Esophagus (tissue), 2 donors: ENCODE data around the gene ATG10. TPM values are rescaled to one million over a fixed set of nuclear protein-coding genes. Genes with fewer than 3 reads are reported as not detected.
"Not testable (repeated sequence)": the region's sequence is repeated elsewhere in the genome, so short reads cannot be mapped to it uniquely, and the experiment has no call there.

ENCODE experiments used
- H3K27ac ChIP-seq, 2 donors: one replicate each; pipeline ENCODE4 v1.5.1; 2013; ENCODE audit warnings: low read depth in 2 of 2, mild to moderate bottlenecking in 2 of 2, inconsistent platforms in 1 of 2, low read length in 1 of 2, moderate library complexity in 1 of 2
- H3K27me3 ChIP-seq, 2 donors: one replicate each; pipeline ENCODE4 v1.6.1; 2013; ENCODE audit warnings: low read length in 2 of 2, control low read depth in 1 of 2, mild to moderate bottlenecking in 1 of 2; ENCODE audit not compliant: insufficient read depth in 2 of 2, control insufficient read depth in 1 of 2
- H3K36me3 ChIP-seq, 2 donors: one replicate each; pipeline ENCODE4 v1.6.1; 2013; ENCODE audit warnings: low read length in 1 of 2; ENCODE audit not compliant: control insufficient read depth in 2 of 2, insufficient read depth in 2 of 2
- H3K4me1 ChIP-seq, 2 donors: one replicate each; pipeline ENCODE4 v1.6.1; 2013; ENCODE audit warnings: low read length in 1 of 2; ENCODE audit not compliant: control insufficient read depth in 2 of 2, insufficient read depth in 2 of 2
- H3K4me3 ChIP-seq, 2 donors: one replicate each; pipeline ENCODE4 v1.5.1; 2013; ENCODE audit warnings: low read length in 2 of 2, mild to moderate bottlenecking in 2 of 2, low read depth in 1 of 2, moderate library complexity in 1 of 2
- H3K9me3 ChIP-seq, 2 donors: one replicate each; pipeline ENCODE4 v1.6.1; 2013; ENCODE audit warnings: mild to moderate bottlenecking in 2 of 2, low read depth in 1 of 2, low read length in 1 of 2, moderate library complexity in 1 of 2; ENCODE audit not compliant: control insufficient read depth in 2 of 2, insufficient read depth in 1 of 2
- WGBS, 2 donors: extraction: QIAGEN DNeasy Blood & Tissue Kit; methylation state at CpG; one replicate each; pipeline ENCODE4 v1.1.7; 2013; 5-methylcytosine and 5-hydroxymethylcytosine counted together
- polyA plus RNA-seq, 2 donors: library from polyadenylated mRNA; stranded (reverse); fragments of 200-250 nt; gene quantifications; one replicate each; pipeline ENCODE4 v1.2.3, GENCODE V29; 2013
- donor health status: healthy with polysubstance abuse.
- donor health status: Bipolar disorder and iron deficiency.

The ATG10 gene
- polyA plus RNA-seq, 2 donors: 3.8 to 5.1 TPM

GRCh38 chr5:81950996-81951395 is 20.8 kb upstream of the ATG10 start:
- Histone ChIP-seq H3K36me3 (no peaks in the 10 kb centered on the region), H3K9me3 (no peaks in the 10 kb centered on the region), H3K27ac (no peak overlapping the region), H3K4me1 (no peaks in the 10 kb centered on the region), H3K4me3 (no peak overlapping the region), H3K27me3 (no peaks in the 10 kb centered on the region)
- WGBS, 2 donors: 38 to 47% methylated on average over 1 of the region's 1 CpG

- not testable (repeated sequence) for H3K36me3 ChIP-seq, H3K4me3 ChIP-seq, H3K4me1 ChIP-seq, H3K27me3 ChIP-seq, H3K27ac ChIP-seq, H3K9me3 ChIP-seq
- 75 to 85% methylated on average over 7 to 8 of the region's 8 CpGs for WGBS, 2 donors
Observed at GRCh38 chr5:81954796-81955195, 17.0 kb upstream of the ATG10 start.

- H3K4me1 ChIP-seq, H3K9me3 ChIP-seq, H3K4me3 ChIP-seq, H3K27ac ChIP-seq, H3K27me3 ChIP-seq, H3K36me3 ChIP-seq: not testable (repeated sequence)
- 79 to 87% methylated on average over 2 of the region's 2 CpGs for WGBS, 2 donors
Observed at GRCh38 chr5:81958129-81958528, 13.7 kb upstream of the ATG10 start.

DNA sequence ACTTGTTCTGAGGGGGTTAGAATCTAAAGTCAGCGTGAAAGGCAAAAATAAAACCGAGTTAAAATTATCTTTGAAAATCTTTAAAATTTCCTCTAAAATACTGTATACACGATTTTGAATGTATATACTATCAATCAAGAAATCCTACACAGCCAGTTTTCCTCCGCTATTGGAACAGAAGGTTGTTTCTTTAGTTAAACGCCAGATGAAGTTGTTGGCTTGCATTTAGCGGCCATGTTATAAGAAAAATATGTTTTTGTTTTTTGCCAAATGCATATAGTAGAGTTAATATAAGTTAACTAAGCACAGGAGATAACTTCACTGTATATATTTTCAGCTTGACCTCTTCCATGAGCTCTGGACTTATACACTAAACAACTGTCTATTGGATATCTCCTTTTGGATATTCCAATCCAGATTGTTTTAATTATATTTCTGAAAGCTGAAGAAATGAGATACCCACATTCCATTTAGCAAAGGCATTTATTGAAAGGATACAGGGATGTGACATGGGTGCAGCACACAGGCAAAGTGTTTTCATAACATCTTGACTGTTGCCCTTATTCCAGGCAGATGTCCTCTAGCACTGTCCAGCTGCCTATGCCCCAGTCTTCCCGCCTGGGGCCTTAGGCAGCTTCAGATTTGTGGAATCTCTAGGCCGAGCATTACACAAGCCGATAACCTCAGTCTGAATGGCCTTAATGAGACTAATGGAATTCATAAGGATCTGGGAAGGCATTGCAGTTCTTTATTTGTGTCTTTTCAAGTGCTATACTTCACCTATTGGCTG is 10.0 kb upstream of the ATG10 start:
- Histone ChIP-seq H3K27ac (no peak overlapping the region), H3K4me3 (no peak overlapping the region), H3K9me3 (no peaks in the 10 kb centered on the region), H3K36me3 (no peaks in the 10 kb centered on the region), H3K27me3 (no peaks in the 10 kb centered on the region), H3K4me1 (no peaks in the 10 kb centered on the region)
- 87 to 88% methylated on average over 9 of the region's 9 CpGs for WGBS, 2 donors

DNA sequence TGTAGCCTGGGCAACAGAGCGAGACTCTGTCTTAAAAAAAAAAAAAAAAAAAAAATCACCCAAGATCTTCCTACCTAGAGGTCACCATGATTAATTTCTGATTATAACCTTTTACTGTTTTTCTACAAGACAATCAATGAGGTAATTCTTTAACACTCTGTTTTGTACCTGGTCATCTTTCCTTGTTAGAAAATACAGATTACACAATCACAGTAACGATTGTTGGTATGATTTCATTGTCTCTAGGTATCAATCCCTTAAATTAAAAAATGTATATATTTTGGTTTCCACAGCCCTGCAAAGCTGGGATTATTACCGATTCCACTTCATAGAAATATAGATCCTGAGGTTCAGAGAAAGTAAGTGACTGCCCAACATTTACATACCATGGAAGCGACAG is 8.3 kb upstream of the ATG10 start:
- Histone ChIP-seq H3K27ac (no peak overlapping the region), H3K4me1 (no peaks in the 10 kb centered on the region), H3K9me3 (no peaks in the 10 kb centered on the region), H3K27me3 (no peaks in the 10 kb centered on the region), H3K4me3 (no peak overlapping the region), H3K36me3 (no peaks in the 10 kb centered on the region)
- 89 to 97% methylated on average over 4 of the region's 4 CpGs for WGBS, 2 donors

GRCh38 chr5:81965524-81965923 is 6.3 kb upstream of the ATG10 start:
- Histone ChIP-seq H3K27me3 (no peaks in the 10 kb centered on the region), H3K4me3 (no peak overlapping the region), H3K9me3 (no peaks in the 10 kb centered on the region)

DNA sequence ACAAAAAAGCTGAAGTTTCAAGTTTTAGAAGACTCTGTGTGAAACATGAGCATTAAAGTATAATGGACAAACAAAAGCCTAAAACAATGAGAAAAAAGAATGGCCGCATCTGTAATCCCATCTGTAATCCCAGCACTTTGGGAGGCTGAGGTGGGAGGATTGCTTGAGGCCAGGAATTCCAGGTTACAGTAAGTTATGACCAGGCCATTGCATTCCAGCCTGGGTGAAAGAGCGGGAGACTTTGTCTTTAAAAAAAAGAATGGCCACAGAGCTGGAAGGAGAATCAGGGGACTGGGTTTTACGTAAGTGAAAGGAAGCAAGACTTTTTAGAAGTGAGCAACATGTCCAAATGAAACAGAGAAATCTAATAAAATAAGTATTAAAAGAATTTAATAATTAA is 2.6 kb upstream of the ATG10 start:
- WGBS, 2 donors: 86 to 98% methylated on average over 3 of the region's 3 CpGs
- Histone ChIP-seq H3K4me3 (no peak overlapping the region), H3K4me1 (no peaks in the 10 kb centered on the region), H3K27me3 (no peaks in the 10 kb centered on the region), H3K9me3 (no peaks in the 10 kb centered on the region), H3K36me3 (no peaks in the 10 kb centered on the region), H3K27ac (no peak overlapping the region)

More at GRCh38 chr5:81965524-81965923, 6.3 kb upstream of the ATG10 start:
- no peaks in the 10 kb centered on the region for H3K4me1 ChIP-seq
- 34 to 54% methylated on average over 1 of the region's 1 CpG for WGBS, 2 donors
- no peak overlapping the region for H3K27ac ChIP-seq
- no peaks in the 10 kb centered on the region for H3K36me3 ChIP-seq

- Histone ChIP-seq H3K4me3 (no peak overlapping the region), H3K36me3 (no peaks in the 10 kb centered on the region), H3K9me3 (no peaks in the 10 kb centered on the region), H3K4me1 (no peaks in the 10 kb centered on the region), H3K27me3 (no peaks in the 10 kb centered on the region), H3K27ac (no peak overlapping the region)
- WGBS, 2 donors: 98 to 100% methylated on average over 2 of the region's 2 CpGs
Observed at GRCh38 chr5:81969912-81970311, 1.9 kb upstream of the ATG10 start.

DNA sequence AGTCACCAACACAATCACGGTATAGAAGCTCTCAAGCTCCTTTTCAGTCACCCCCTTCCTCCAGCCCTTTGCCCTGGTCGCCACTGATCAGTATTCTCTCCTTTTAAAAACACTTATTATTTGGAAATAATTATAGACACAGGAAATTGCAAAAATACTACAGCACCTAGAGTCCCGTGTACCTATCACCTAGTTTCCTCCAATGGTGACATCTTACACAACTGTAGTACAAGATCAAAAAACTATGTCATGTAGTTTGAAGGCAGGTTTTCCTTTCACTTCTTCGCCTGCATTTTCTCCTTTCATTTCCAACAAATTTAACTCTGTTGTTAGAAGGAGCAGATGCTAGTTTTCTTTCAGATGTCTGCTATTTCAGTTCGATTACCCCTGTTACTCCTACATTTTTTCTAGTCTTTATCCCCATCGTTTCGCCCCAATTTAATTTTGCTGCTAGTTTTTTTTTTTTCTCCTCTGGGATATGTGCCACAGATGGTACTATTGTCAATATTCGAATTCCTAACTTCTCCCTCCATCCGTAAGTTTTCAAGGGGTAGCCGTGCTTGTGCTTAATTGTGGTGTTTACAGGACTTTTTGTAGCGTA is 612 bp upstream of the ATG10 start:
- WGBS, 2 donors: 1% methylated on average over 11 of the region's 11 CpGs
- Histone ChIP-seq H3K4me3 (peak overlapping the region; percentile 56 to 96), H3K4me1 (no peaks in the 10 kb centered on the region), H3K27ac (peak overlapping the region; percentile 98 to 99), H3K36me3 (no peaks in the 10 kb centered on the region), H3K9me3 (no peaks in the 10 kb centered on the region), H3K27me3 (no peaks in the 10 kb centered on the region)

GRCh38 chr5:81972492-81972783 is 615 bp downstream of the ATG10 start:
- peak overlapping the region; percentile 56 to 96 for H3K4me3 ChIP-seq
- H3K4me1 ChIP-seq: no peaks in the 10 kb centered on the region
- no peaks in the 10 kb centered on the region for H3K9me3 ChIP-seq
- H3K36me3 ChIP-seq: no peaks in the 10 kb centered on the region
- 0% methylated on average over 9 of the region's 9 CpGs for WGBS, 2 donors
- H3K27ac ChIP-seq: peak overlapping the region; percentile 98 to 99
- no peaks in the 10 kb centered on the region for H3K27me3 ChIP-seq
